ENCODE measurements around the gene PLCB4. TPM values are rescaled to one million over a fixed set of nuclear protein-coding genes. Genes with fewer than 3 reads are reported as not detected.

The PLCB4 gene
- polyA plus RNA-seq, 1 of the 3 experiments (the other 2 are of a cell fraction), result 5.5 TPM

DNA sequence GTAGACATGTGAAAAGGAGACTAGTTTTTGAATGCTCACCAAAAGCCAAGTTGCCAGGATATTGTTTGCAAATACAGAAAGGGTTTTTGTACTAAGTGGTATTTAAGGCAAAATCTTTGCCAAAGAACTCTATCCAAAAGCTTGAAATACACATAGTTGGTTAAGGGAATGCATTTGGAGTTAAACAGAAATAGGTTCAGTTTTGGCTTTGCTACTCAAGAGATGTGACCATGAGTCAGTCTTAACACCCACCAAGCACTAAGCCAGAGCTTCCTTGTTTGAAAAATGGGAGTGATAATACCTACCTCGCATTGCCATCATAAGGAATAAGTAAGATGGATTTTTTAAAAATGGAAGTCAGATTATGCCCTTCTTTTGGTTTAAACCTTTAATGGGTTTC is 253.8 kb downstream of the PLCB4 start:
- WGBS (ENCODE audit: low lambda C conversion rate), result 100% methylated on average over 1 of the region's 1 CpG
- Histone ChIP-seq H3K9me3 (no peaks in the 10 kb centered on the region), H3K36me3 (replicated peaks in 1 of 2; ENCODE audit: control insufficient read depth in 1 of 2, insufficient read depth in 2 of 2, low read length in 1 of 2) (no peaks in the 10 kb centered on the region), H3F3A (replicated peaks; ENCODE audit: insufficient read depth) (no peaks in the 10 kb centered on the region), H3K4me2 (no peak overlapping the region), H3K27ac (ENCODE audit: low read depth in 2 of 2, low read length in 1 of 2) (no peak overlapping the region), H4K20me1 (ENCODE audit: insufficient read depth) (no peaks in the 10 kb centered on the region), H3K79me2 (ENCODE audit: insufficient read depth) (no peaks in the 10 kb centered on the region), H3K27me3 (ENCODE audit: insufficient read depth) (no peaks in the 10 kb centered on the region), H2AFZ (ENCODE audit: low read depth) (no peak overlapping the region), H3K4me3 (ENCODE audit: low read depth in 2 of 2, low read length in 1 of 2) (no peak overlapping the region), H3K4me1 (ENCODE audit: control insufficient read depth in 1 of 2, insufficient read depth in 2 of 2, low read depth in 1 of 2, low read length in 1 of 2) (no peaks in the 10 kb centered on the region), H3K9ac (no peak overlapping the region), H3K9me2 (no peaks in the 10 kb centered on the region)
- DNase-seq, result no peak
- ChIA-PET POLR2A (no interaction called here), CTCF (interaction anchor here (0.9 kb wide), 1 partner anchor 17 kb away, joined by 3 read pairs; no protein-coding TSS in a partner anchor)
- TF ChIP-seq, protein P1, sequence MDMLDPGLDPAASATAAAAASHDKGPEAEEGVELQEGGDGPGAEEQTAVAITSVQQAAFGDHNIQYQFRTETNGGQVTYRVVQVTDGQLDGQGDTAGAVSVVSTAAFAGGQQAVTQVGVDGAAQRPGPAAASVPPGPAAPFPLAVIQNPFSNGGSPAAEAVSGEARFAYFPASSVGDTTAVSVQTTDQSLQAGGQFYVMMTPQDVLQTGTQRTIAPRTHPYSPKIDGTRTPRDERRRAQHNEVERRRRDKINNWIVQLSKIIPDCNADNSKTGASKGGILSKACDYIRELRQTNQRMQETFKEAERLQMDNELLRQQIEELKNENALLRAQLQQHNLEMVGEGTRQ (IDR thresholded peaks at IDR 0.05; ENCODE audit: borderline replicate concordance, low read depth, low read length), result no peak
- TF ChIP-seq, protein P2, sequence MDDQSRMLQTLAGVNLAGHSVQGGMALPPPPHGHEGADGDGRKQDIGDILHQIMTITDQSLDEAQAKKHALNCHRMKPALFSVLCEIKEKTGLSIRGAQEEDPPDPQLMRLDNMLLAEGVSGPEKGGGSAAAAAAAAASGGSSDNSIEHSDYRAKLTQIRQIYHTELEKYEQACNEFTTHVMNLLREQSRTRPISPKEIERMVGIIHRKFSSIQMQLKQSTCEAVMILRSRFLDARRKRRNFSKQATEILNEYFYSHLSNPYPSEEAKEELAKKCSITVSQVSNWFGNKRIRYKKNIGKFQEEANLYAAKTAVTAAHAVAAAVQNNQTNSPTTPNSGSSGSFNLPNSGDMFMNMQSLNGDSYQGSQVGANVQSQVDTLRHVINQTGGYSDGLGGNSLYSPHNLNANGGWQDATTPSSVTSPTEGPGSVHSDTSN (IDR thresholded peaks at IDR 0.05), result no peak
- no peak for TF ChIP-seq RFX5 (IDR thresholded peaks at IDR 0.05; ENCODE audit: low read length)
- TF ChIP-seq ELF1 (IDR thresholded peaks at IDR 0.05), result no peak
- TF ChIP-seq, protein P3, sequence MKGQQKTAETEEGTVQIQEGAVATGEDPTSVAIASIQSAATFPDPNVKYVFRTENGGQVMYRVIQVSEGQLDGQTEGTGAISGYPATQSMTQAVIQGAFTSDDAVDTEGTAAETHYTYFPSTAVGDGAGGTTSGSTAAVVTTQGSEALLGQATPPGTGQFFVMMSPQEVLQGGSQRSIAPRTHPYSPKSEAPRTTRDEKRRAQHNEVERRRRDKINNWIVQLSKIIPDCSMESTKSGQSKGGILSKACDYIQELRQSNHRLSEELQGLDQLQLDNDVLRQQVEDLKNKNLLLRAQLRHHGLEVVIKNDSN (IDR thresholded peaks at IDR 0.05; ENCODE audit: borderline replicate concordance, low read depth), result no peak
- no peak for TF ChIP-seq GABPA (IDR thresholded peaks at IDR 0.05; ENCODE audit: low read depth)
- no peak for TF ChIP-seq TAF1 (IDR thresholded peaks at IDR 0.05; ENCODE audit: borderline replicate concordance, low read depth, low read length)
- TF ChIP-seq, protein P4, sequence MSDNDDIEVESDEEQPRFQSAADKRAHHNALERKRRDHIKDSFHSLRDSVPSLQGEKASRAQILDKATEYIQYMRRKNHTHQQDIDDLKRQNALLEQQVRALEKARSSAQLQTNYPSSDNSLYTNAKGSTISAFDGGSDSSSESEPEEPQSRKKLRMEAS (IDR thresholded peaks at IDR 0.05; ENCODE audit: low read depth), result no peak
- TF ChIP-seq SMC3 (IDR thresholded peaks at IDR 0.05; ENCODE audit: low read depth, low read length), result no peak
- no peak for TF ChIP-seq RCOR1 (IDR thresholded peaks at IDR 0.05; ENCODE audit: low read length)
- TF ChIP-seq, protein P5, sequence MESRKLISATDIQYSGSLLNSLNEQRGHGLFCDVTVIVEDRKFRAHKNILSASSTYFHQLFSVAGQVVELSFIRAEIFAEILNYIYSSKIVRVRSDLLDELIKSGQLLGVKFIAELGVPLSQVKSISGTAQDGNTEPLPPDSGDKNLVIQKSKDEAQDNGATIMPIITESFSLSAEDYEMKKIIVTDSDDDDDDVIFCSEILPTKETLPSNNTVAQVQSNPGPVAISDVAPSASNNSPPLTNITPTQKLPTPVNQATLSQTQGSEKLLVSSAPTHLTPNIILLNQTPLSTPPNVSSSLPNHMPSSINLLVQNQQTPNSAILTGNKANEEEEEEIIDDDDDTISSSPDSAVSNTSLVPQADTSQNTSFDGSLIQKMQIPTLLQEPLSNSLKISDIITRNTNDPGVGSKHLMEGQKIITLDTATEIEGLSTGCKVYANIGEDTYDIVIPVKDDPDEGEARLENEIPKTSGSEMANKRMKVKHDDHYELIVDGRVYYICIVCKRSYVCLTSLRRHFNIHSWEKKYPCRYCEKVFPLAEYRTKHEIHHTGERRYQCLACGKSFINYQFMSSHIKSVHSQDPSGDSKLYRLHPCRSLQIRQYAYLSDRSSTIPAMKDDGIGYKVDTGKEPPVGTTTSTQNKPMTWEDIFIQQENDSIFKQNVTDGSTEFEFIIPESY (IDR thresholded peaks at IDR 0.05; ENCODE audit: borderline replicate concordance, low read depth), result no peak
- TF ChIP-seq, protein P6, sequence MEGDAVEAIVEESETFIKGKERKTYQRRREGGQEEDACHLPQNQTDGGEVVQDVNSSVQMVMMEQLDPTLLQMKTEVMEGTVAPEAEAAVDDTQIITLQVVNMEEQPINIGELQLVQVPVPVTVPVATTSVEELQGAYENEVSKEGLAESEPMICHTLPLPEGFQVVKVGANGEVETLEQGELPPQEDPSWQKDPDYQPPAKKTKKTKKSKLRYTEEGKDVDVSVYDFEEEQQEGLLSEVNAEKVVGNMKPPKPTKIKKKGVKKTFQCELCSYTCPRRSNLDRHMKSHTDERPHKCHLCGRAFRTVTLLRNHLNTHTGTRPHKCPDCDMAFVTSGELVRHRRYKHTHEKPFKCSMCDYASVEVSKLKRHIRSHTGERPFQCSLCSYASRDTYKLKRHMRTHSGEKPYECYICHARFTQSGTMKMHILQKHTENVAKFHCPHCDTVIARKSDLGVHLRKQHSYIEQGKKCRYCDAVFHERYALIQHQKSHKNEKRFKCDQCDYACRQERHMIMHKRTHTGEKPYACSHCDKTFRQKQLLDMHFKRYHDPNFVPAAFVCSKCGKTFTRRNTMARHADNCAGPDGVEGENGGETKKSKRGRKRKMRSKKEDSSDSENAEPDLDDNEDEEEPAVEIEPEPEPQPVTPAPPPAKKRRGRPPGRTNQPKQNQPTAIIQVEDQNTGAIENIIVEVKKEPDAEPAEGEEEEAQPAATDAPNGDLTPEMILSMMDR (IDR thresholded peaks at IDR 0.05), result no peak
- TF ChIP-seq TCF12 (IDR thresholded peaks at IDR 0.05), result no peak
- TF ChIP-seq, protein P7, sequence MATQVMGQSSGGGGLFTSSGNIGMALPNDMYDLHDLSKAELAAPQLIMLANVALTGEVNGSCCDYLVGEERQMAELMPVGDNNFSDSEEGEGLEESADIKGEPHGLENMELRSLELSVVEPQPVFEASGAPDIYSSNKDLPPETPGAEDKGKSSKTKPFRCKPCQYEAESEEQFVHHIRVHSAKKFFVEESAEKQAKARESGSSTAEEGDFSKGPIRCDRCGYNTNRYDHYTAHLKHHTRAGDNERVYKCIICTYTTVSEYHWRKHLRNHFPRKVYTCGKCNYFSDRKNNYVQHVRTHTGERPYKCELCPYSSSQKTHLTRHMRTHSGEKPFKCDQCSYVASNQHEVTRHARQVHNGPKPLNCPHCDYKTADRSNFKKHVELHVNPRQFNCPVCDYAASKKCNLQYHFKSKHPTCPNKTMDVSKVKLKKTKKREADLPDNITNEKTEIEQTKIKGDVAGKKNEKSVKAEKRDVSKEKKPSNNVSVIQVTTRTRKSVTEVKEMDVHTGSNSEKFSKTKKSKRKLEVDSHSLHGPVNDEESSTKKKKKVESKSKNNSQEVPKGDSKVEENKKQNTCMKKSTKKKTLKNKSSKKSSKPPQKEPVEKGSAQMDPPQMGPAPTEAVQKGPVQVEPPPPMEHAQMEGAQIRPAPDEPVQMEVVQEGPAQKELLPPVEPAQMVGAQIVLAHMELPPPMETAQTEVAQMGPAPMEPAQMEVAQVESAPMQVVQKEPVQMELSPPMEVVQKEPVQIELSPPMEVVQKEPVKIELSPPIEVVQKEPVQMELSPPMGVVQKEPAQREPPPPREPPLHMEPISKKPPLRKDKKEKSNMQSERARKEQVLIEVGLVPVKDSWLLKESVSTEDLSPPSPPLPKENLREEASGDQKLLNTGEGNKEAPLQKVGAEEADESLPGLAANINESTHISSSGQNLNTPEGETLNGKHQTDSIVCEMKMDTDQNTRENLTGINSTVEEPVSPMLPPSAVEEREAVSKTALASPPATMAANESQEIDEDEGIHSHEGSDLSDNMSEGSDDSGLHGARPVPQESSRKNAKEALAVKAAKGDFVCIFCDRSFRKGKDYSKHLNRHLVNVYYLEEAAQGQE (IDR thresholded peaks at IDR 0.05; ENCODE audit: low read depth, low read length), result no peak
- TF ChIP-seq FOXM1 (IDR thresholded peaks at IDR 0.05; ENCODE audit: low read depth), result no peak
- TF ChIP-seq, protein P8, sequence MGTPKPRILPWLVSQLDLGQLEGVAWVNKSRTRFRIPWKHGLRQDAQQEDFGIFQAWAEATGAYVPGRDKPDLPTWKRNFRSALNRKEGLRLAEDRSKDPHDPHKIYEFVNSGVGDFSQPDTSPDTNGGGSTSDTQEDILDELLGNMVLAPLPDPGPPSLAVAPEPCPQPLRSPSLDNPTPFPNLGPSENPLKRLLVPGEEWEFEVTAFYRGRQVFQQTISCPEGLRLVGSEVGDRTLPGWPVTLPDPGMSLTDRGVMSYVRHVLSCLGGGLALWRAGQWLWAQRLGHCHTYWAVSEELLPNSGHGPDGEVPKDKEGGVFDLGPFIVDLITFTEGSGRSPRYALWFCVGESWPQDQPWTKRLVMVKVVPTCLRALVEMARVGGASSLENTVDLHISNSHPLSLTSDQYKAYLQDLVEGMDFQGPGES (IDR thresholded peaks at IDR 0.05; ENCODE audit: low read depth, low read length), result no peak
- TF ChIP-seq RAD21 (IDR thresholded peaks at IDR 0.05; ENCODE audit: low read length), result no peak
- no peak for TF ChIP-seq TEAD4 (IDR thresholded peaks at IDR 0.05; ENCODE audit: borderline replicate concordance, insufficient read depth)
- no peak for TF ChIP-seq NFIC (IDR thresholded peaks at IDR 0.05; ENCODE audit: borderline replicate concordance)

Data from SK-N-SH (cell line).